SK-N-MC (cell line): ENCODE measurements around the gene PJA1.

ENCODE experiments used
- DNase-seq: peaks from one replicate; pipeline ENCODE4 v3.0.0-alpha.2; 2011; ENCODE audit warnings: low read depth, low spot score
- H3K27ac ChIP-seq: fragments of 200-600 bp; sonication (generic); 2 replicates; pipeline ENCODE4 v1.5.1; 2016; ENCODE audit warnings: mixed run types
- H3K36me3 ChIP-seq: fragments of 200-600 bp; sonication (generic); 2 replicates; pipeline ENCODE4 v1.6.1; 2017; ENCODE audit warnings: antibody characterized with exemption, low read length, mixed read lengths; ENCODE audit not compliant: insufficient read depth
- H3K4me3 ChIP-seq: fragments of 200-600 bp; sonication (generic); 2 replicates; pipeline ENCODE4 v1.5.1; 2016
- H3K9ac ChIP-seq: fragments of 200-600 bp; sonication (generic); 2 replicates; pipeline ENCODE4 v1.8.0; 2017; ENCODE audit warnings: mixed run types, mixed read lengths; ENCODE audit not compliant: insufficient read length
- H3K9me3 ChIP-seq: fragments of 200-600 bp; sonication (generic); 2 replicates; pipeline ENCODE4 v1.6.1; 2017; ENCODE audit warnings: low read depth, mild to moderate bottlenecking, antibody characterized with exemption, low read length, moderate library complexity, mixed read lengths
- EZH2 ChIP-seq: fragments of 200-600 bp; sonication (generic); IDR thresholded peaks from one replicate; pipeline ENCODE4 v1.6.1; 2017; ENCODE audit warnings: antibody characterized with exemption
- FOXP2 ChIP-seq: optimal IDR thresholded peaks from 2 replicates; pipeline ENCODE3; 2011; ENCODE audit warnings: mild to moderate bottlenecking, moderate library complexity; ENCODE audit not compliant: insufficient read depth; ENCODE audit errors: extremely low read length, control extremely low read depth
- POLR2AphosphoS5 ChIP-seq: IDR thresholded peaks from 2 replicates; pipeline ENCODE4 v1.6.1; 2012; ENCODE audit warnings: mild to moderate bottlenecking, low read depth, low read length, borderline replicate concordance

Gene PJA1, protein sequence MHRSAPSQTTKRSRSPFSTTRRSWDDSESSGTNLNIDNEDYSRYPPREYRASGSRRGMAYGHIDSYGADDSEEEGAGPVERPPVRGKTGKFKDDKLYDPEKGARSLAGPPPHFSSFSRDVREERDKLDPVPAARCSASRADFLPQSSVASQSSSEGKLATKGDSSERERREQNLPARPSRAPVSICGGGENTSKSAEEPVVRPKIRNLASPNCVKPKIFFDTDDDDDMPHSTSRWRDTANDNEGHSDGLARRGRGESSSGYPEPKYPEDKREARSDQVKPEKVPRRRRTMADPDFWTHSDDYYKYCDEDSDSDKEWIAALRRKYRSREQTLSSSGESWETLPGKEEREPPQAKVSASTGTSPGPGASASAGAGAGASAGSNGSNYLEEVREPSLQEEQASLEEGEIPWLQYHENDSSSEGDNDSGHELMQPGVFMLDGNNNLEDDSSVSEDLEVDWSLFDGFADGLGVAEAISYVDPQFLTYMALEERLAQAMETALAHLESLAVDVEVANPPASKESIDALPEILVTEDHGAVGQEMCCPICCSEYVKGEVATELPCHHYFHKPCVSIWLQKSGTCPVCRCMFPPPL

DNA sequence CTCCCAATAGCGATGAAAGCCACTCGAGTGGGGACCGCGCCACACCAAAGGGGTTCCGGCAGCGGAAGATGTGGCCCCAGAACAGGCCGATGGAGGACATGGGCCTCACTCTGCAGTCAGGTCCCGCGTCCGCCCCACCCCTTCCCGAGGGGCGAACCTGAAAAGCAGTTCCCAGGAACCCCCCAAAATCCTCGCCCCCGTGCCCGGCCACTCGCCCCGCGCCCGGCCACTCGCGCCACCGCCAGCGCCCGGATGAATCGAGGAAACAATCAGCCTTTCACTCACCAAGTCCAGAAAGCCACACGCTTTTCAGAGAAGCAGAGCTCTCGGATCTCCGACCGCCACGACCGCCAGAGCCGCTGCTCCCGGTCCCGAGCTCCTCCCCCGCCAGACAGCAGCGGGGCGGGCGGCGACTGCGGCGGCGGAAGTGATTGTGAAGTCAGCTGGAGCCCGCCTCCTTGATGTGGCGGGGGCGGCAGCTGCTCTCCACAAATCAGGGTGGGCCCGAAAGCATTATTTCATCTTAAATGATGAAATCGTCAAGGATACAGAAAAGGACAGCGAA is at the start of gene PJA1:
TSS of gene PJA1 (minus strand) at position 367 of the 565 bp plus-strand sequence. CDS start 2,380 bp downstream, outside the sequence.
- H3K9ac ChIP-seq = peak within 1 kb of the TSS; percentile 81
- peak within 1 kb of the TSS; percentile 83 for H3K4me3 ChIP-seq
- DNase-seq = no peak
- H3K27ac ChIP-seq = no peak within 1 kb of the TSS
- no peak for TF ChIP-seq EZH2
- peak; percentile 74; the same call in 1 of the 2 replicates for TF ChIP-seq POLR2AphosphoS5
- no peaks in the 10 kb centered on the region for H3K9me3 ChIP-seq
- H3K36me3 ChIP-seq = peaks cover 18% of the 10 kb centered on the region; the same call in 1 of the 2 replicates

DNA sequence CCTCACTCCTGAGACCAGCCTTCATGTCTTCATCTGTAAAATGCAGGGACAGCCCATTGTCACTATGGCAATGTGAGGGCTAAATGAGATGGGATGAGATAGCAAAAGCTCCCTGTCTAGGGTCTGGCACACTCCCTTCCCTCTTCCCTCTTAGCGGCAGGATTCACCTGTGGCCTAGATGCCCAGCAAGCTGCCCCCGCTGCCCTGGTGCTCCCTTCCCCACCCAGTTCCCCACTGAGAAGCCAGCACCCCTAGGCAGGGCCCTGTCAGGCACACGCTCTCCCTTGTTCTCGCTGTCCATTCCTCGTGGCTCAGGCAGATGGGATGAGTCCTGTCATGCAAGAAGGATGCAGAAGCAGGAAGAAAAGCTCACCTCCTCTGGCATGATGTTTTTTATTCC is 49.2 kb upstream of the PJA1 start:
- no peaks in the 10 kb centered on the region for H3K9me3 ChIP-seq
- H3K36me3 ChIP-seq = no peaks in the 10 kb centered on the region
- no peak overlapping the region for H3K4me3 ChIP-seq
- TF ChIP-seq POLR2AphosphoS5 = no peak
- no peak for TF ChIP-seq FOXP2
- no peak for TF ChIP-seq EZH2
- H3K9ac ChIP-seq = no peak overlapping the region
- H3K27ac ChIP-seq = no peak overlapping the region
- DNase-seq = no peak

DNA sequence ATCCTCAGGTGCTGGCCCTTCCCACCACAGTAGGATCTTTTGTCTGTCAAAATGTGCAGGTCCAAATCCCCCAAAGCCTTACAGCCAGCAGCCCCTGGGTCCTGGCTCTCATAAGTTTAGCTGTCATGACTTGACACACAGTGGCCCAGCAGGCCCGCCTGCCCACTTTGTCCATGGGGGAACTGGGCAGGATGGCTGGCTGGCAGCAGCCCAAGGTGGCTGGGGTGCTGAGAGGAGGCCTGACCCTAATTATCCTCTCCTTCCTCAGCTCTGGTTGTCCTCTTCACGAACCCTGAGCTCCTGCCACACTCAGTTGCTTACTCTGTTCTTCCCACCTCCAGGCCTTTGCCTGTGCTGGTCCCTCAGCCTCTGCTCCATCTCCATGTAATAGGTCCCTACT is 46.4 kb upstream of the PJA1 start:
- TF ChIP-seq POLR2AphosphoS5 (no peak), FOXP2 (no peak), EZH2 (no peak)
- Histone ChIP-seq H3K9ac (no peak overlapping the region), H3K27ac (no peak overlapping the region), H3K9me3 (no peaks in the 10 kb centered on the region), H3K4me3 (no peak overlapping the region), H3K36me3 (no peaks in the 10 kb centered on the region)
- DNase-seq = no peak

DNA sequence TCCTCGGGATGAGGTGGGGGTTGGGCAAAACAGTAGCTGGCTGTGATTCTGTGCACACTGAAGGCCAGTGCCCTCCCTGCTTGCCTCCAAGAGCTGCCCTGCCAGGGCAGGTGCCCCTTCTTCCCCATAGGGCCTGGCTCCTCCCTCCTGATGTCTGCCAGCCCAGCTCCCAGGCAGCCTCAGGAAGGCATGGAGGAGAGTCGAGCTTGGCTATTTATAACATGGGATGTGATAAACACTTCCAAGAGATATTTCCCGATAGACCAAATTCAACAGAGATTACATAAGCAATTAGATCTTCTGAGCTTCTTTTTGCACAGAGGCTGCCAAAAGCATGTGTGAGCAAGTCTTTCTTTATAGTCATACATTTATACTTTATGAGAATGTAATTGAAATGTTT is 45.3 kb upstream of the PJA1 start:
- DNase-seq = no peak
- H3K27ac ChIP-seq = no peak overlapping the region
- H3K9ac ChIP-seq = no peak overlapping the region
- no peaks in the 10 kb centered on the region for H3K36me3 ChIP-seq
- no peak overlapping the region for H3K4me3 ChIP-seq
- no peaks in the 10 kb centered on the region for H3K9me3 ChIP-seq
- no peak for TF ChIP-seq EZH2
- no peak for TF ChIP-seq FOXP2
- no peak for TF ChIP-seq POLR2AphosphoS5

DNA sequence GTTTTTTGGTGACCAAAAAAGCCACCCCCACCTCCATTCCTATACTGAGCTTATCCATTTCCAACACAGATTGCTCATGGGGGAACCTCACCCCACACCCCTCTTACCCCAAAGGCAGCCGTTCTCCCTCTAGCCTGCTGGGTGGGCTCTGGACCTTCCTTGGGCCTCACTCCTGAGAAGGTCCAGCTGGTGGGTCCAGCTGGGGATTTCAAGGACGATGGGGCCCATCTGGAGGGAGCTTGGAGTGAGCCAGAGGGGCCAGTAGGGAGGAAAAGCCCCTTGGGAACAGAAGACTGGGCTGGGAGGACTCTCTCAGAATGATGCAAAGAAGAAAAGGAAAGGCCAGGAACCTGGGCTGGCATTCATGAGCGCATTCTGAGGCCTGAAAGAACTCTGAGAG is 42.0 kb upstream of the PJA1 start:
- no peak overlapping the region for H3K4me3 ChIP-seq
- H3K9ac ChIP-seq = no peak overlapping the region
- H3K36me3 ChIP-seq = no peaks in the 10 kb centered on the region
- no peak for DNase-seq
- TF ChIP-seq EZH2 (no peak), FOXP2 (no peak), POLR2AphosphoS5 (no peak)
- no peak overlapping the region for H3K27ac ChIP-seq
- H3K9me3 ChIP-seq = no peaks in the 10 kb centered on the region

DNA sequence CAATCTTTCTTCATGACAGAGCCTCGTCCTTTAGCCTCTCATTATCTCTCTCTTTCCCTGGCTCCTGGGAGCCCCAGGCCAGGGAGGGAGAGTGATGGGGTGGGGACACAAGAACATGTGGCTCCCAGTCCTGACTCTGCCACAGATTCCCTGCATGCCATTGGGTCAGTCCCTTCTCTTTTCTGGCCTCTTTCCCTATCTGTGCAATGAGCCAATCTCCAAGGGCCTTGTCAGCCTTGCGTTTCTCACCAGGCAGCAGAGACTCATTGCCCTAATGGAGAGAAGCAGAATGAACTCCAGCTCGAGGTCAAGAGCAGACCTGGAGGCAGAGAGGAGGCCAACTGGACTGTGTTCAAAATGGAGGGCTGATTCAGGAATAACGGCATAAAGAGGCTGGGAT is 38.4 kb upstream of the PJA1 start:
- no peak overlapping the region for H3K9ac ChIP-seq
- TF ChIP-seq EZH2 (no peak), FOXP2 (no peak), POLR2AphosphoS5 (no peak)
- no peak overlapping the region for H3K27ac ChIP-seq
- no peak for DNase-seq
- no peaks in the 10 kb centered on the region for H3K9me3 ChIP-seq
- no peaks in the 10 kb centered on the region for H3K36me3 ChIP-seq
- no peak overlapping the region for H3K4me3 ChIP-seq

DNA sequence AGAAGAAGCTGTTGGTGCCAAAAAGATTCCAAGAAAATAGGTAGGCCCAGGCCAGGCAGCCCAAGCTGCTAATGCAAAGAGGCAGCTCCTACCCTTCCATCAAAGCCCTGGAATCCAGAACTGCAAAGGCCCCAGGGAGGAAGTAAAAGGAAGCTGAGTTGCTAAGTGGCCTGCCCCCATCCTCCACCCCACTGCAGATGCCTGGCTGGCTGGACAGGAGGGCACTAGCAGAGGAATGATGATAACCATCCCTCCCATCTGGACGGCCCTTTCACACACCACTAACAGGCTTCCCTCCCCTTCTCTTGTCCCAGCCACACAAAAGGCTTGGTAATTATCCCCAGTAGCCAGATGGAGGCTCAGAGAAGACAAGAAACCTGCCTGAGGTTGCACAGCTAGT is 32.4 kb upstream of the PJA1 start:
- H3K27ac ChIP-seq = no peak overlapping the region
- H3K9ac ChIP-seq = no peak overlapping the region
- DNase-seq = no peak
- no peaks in the 10 kb centered on the region for H3K9me3 ChIP-seq
- H3K36me3 ChIP-seq = no peaks in the 10 kb centered on the region
- H3K4me3 ChIP-seq = no peak overlapping the region
- TF ChIP-seq EZH2 (no peak), FOXP2 (no peak), POLR2AphosphoS5 (no peak)

DNA sequence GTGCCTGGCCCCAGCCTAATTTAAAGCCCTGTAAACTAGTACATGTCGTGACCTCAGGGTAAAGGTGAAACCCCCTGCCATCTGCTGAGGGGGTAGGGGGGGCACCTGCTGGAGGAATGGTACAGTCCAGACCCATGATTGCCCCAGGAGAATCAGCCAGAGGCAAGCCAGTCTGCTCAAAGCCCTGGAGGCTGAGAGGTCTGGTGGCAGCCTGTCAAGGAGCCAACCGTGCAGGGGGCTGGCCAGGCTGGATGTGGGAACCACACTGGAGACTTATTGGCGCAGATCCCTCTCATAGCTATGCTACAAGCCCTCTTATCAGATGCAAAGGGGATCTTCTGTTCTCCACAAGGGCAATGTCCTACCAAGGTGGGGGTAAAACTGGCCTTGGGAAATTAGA is 31.4 kb upstream of the PJA1 start:
- no peak for DNase-seq
- H3K36me3 ChIP-seq = no peaks in the 10 kb centered on the region
- TF ChIP-seq FOXP2 (no peak), EZH2 (no peak), POLR2AphosphoS5 (no peak)
- H3K9me3 ChIP-seq = no peaks in the 10 kb centered on the region
- no peak overlapping the region for H3K27ac ChIP-seq
- H3K4me3 ChIP-seq = no peak overlapping the region
- no peak overlapping the region for H3K9ac ChIP-seq
